ENCODE results near the gene ERBIN. TPM values are rescaled to one million over a fixed set of nuclear protein-coding genes. Genes with fewer than 3 reads are reported as not detected.
"Not testable (repeated sequence)": the region's sequence is repeated elsewhere in the genome, so short reads cannot be mapped to it uniquely, and the experiment has no call there.

ERBIN gene
- polyA plus RNA-seq, 1 donor from 2014 or later, result 28.4 TPM

- not testable (repeated sequence) for H3K79me2 ChIP-seq (replicated peaks; ENCODE audit: insufficient read depth, low read length); H3K36me3 ChIP-seq (ENCODE audit: insufficient read depth, low read length); H3K9me3 ChIP-seq (ENCODE audit: low read length); H3K4me3 ChIP-seq (ENCODE audit: low read length); H3K27me3 ChIP-seq (ENCODE audit: insufficient read depth, low read depth, low read length); H4K20me1 ChIP-seq (ENCODE audit: insufficient read depth); H3K27ac ChIP-seq (ENCODE audit: low read length); H3K9ac ChIP-seq (ENCODE audit: low read length); H2AFZ ChIP-seq (ENCODE audit: low read depth, low read length); H3F3A ChIP-seq (ENCODE audit: insufficient read depth, low read length, poor library complexity, severe bottlenecking); H3K4me2 ChIP-seq (ENCODE audit: low read length); H3K9me2 ChIP-seq (ENCODE audit: insufficient read depth, low read length)
Observed at GRCh38 chr5:66063061-66063460, 136.7 kb downstream of the ERBIN start.

- Histone ChIP-seq H3K9me3 (ENCODE audit: low read length) (no peaks in the 10 kb centered on the region), H2AFZ (ENCODE audit: low read depth, low read length) (no peak overlapping the region), H4K20me1 (ENCODE audit: insufficient read depth) (no peaks in the 10 kb centered on the region), H3K27ac (ENCODE audit: low read length) (no peak overlapping the region), H3K4me2 (ENCODE audit: low read length) (no peak overlapping the region), H3K79me2 (replicated peaks; ENCODE audit: insufficient read depth, low read length) (no peaks in the 10 kb centered on the region), H3K4me3 (ENCODE audit: low read length) (no peak overlapping the region), H3K9ac (ENCODE audit: low read length) (no peak overlapping the region), H3K27me3 (ENCODE audit: insufficient read depth, low read depth, low read length) (no peaks in the 10 kb centered on the region), H3F3A (ENCODE audit: insufficient read depth, low read length, poor library complexity, severe bottlenecking) (no peaks in the 10 kb centered on the region), H3K36me3 (ENCODE audit: insufficient read depth, low read length) (no peaks in the 10 kb centered on the region), H3K9me2 (ENCODE audit: insufficient read depth, low read length) (no peaks in the 10 kb centered on the region)
- TF ChIP-seq SMC3 (conservative IDR thresholded peaks at IDR 0.05; ENCODE audit: poor library complexity), result no peak
- no peak for TF ChIP-seq EZH2 (IDR thresholded peaks at IDR 0.05; ENCODE audit: borderline replicate concordance, insufficient read depth, low read length, poor library complexity, severe bottlenecking)
Observed at GRCh38 chr5:66066826-66067225, 140.5 kb downstream of the ERBIN start.

GRCh38 chr5:66072031-66072430, 145.7 kb downstream of the ERBIN start:
- H3K27ac ChIP-seq (ENCODE audit: low read length), result no peak overlapping the region
- no peak overlapping the region for H3K4me2 ChIP-seq (ENCODE audit: low read length)
- H3K9ac ChIP-seq (ENCODE audit: low read length), result no peak overlapping the region
- H2AFZ ChIP-seq (ENCODE audit: low read depth, low read length), result no peak overlapping the region
- no peaks in the 10 kb centered on the region for H3K27me3 ChIP-seq (ENCODE audit: insufficient read depth, low read depth, low read length)
- H3K9me2 ChIP-seq (ENCODE audit: insufficient read depth, low read length), result no peaks in the 10 kb centered on the region
- no peaks in the 10 kb centered on the region for H3K79me2 ChIP-seq (replicated peaks; ENCODE audit: insufficient read depth, low read length)
- no peaks in the 10 kb centered on the region for H3K9me3 ChIP-seq (ENCODE audit: low read length)
- no peaks in the 10 kb centered on the region for H3K36me3 ChIP-seq (ENCODE audit: insufficient read depth, low read length)
- H4K20me1 ChIP-seq (ENCODE audit: insufficient read depth), result no peaks in the 10 kb centered on the region
- TF ChIP-seq TAF1 (IDR thresholded peaks at IDR 0.05; ENCODE audit: low read depth) (no peak), EP300 (conservative IDR thresholded peaks at IDR 0.05; ENCODE audit: poor library complexity, severe bottlenecking) (no peak), SMC3 (conservative IDR thresholded peaks at IDR 0.05; ENCODE audit: poor library complexity) (no peak), MXI1 (conservative IDR thresholded peaks at IDR 0.05; ENCODE audit: poor library complexity, severe bottlenecking) (no peak), EZH2 (IDR thresholded peaks at IDR 0.05; ENCODE audit: borderline replicate concordance, insufficient read depth, low read length, poor library complexity, severe bottlenecking) (no peak), REST (IDR thresholded peaks at IDR 0.05; ENCODE audit: borderline replicate concordance) (no peak), RAD21 (conservative IDR thresholded peaks at IDR 0.05) (no peak), POLR2AphosphoS5 (IDR thresholded peaks at IDR 0.05) (no peak), CTCF (IDR thresholded peaks at IDR 0.05; ENCODE audit: poor library complexity, severe bottlenecking) (no peak)
- no peaks in the 10 kb centered on the region for H3F3A ChIP-seq (ENCODE audit: insufficient read depth, low read length, poor library complexity, severe bottlenecking)
- no peak overlapping the region for H3K4me3 ChIP-seq (ENCODE audit: low read length)
